ENCODE results near the gene VWA2.

DNA sequence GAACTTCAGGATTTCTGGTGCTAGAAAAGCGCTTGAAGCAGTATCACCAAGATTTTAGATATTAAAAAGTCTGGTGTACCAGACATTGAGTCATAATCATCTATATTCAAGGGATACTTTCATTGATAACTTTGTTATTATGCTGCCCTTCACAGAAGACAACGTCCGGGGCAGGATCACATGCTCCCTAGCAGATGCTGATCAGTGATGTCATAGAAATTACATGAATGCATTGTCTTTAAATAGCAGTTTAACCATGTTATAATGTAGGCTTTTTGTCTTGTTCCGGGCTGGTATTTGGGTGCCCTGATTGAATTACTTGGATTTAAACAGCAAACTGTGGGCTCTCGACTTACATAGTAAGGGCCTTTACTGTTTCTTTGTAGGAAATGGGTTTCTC lies 54.0 kb downstream of the VWA2 start:
- no peak for TF ChIP-seq RFX5 (IDR thresholded peaks at IDR 0.05; ENCODE audit: low read length)
- no peak for TF ChIP-seq SMC3 (IDR thresholded peaks at IDR 0.05; ENCODE audit: low read depth, low read length)
- no peak for TF ChIP-seq EP300 (IDR thresholded peaks at IDR 0.05; ENCODE audit: borderline replicate concordance in 1 of 2, low read depth in 1 of 2, low read length in 1 of 2)

All from SK-N-SH (cell line).